22Rv1 (cell line): ENCODE results near the gene POU5F1.

Experiments used
- CTCF ChIP-seq: fragments of 450-650 bp; IDR thresholded peaks from 2 replicates; pipeline ENCODE4 v1.5.1; 2017; ENCODE audit warnings: mild to moderate bottlenecking
- ZFX ChIP-seq: fragments of 450-650 bp; IDR thresholded peaks from 2 replicates; pipeline ENCODE4 v1.6.1; 2017; ENCODE audit warnings: antibody characterized with exemption, borderline replicate concordance

- TF ChIP-seq CTCF = no peak
- TF ChIP-seq ZFX = no peak
Measured at GRCh38 chr6:31193206-31193605, 22.7 kb upstream of the POU5F1 start.
